SK-N-SH (cell line): ENCODE measurements around the gene GNL3L. TPM values are rescaled to one million over a fixed set of nuclear protein-coding genes. Genes with fewer than 3 reads are reported as not detected.

ENCODE experiments used
- CTCF ChIA-PET: fragments of 300-600, 350-600 bp; formaldehyde crosslinking; extraction: SDS; loops from one replicate; lab custom pipeline; 2021; lab: Yijun Ruan, JAX
- POLR2A ChIA-PET: fragments of 350-600 bp; sonication (Branson Sonifier 250); formaldehyde crosslinking; extraction: SDS; loops from one replicate; lab custom pipeline; 2020; ENCODE audit warnings: antibody characterized with exemption, inconsistent platforms; lab: Yijun Ruan, JAX
- DNase-seq: peaks from one replicate; pipeline ENCODE4 v3.0.0; 2012
- H2AFZ ChIP-seq: fragments of 200-600 bp; sonication (generic); 2 replicates; pipeline ENCODE4 v1.8.1; 2016; ENCODE audit warnings: antibody characterized with exemption, mild to moderate bottlenecking, low read depth
- H3F3A ChIP-seq: fragments of 200-600 bp; sonication (generic); replicated peaks from 2 replicates; pipeline ENCODE3; 2016; ENCODE audit warnings: antibody characterized with exemption, mild to moderate bottlenecking; ENCODE audit not compliant: insufficient read depth
- H3K27ac ChIP-seq, 2 experiments: fragments of 200-500 bp in 1 of 2; fragments of 200-600 bp in 1 of 2; sonication (Bioruptor generic) in 1 of 2; sonication (generic), shearing (Covaris generic) in 1 of 2; 2 replicates each; pipeline versions ENCODE4 v1.5.1 to v1.6.1; 2014 to 2016; ENCODE audit warnings: low read depth in 2 of 2, inconsistent platforms in 1 of 2, low read length in 1 of 2, mild to moderate bottlenecking in 1 of 2, mixed read lengths in 1 of 2
- H3K27me3 ChIP-seq: fragments of 200-600 bp; sonication (generic), shearing (Covaris generic); 2 replicates; pipeline ENCODE4 v1.6.1; 2016; ENCODE audit warnings: mixed run types; ENCODE audit not compliant: insufficient read depth
- H3K36me3 ChIP-seq, 2 experiments: fragments of 200-500 bp in 1 of 2; fragments of 200-600 bp in 1 of 2; sonication (Bioruptor generic) in 1 of 2; sonication (generic) in 1 of 2; replicated peaks in 1 of 2; 2 replicates each; pipeline versions ENCODE3 to v1.5.1; 2014 to 2016; ENCODE audit warnings: low read length in 1 of 2, mild to moderate bottlenecking in 1 of 2; ENCODE audit not compliant: insufficient read depth in 2 of 2, control insufficient read depth in 1 of 2
- H3K4me1 ChIP-seq, 2 experiments: fragments of 200-500 bp in 1 of 2; fragments of 200-600 bp in 1 of 2; sonication (Bioruptor generic) in 1 of 2; sonication (generic), shearing (Covaris generic) in 1 of 2; 2 replicates each; pipeline versions ENCODE4 v1.5.1 to v1.6.1; 2014 to 2016; ENCODE audit warnings: low read depth in 1 of 2, low read length in 1 of 2, mixed run types in 1 of 2; ENCODE audit not compliant: insufficient read depth in 2 of 2, control insufficient read depth in 1 of 2
- H3K4me2 ChIP-seq: fragments of 200-600 bp; sonication (generic), shearing (Covaris generic); 2 replicates; pipeline ENCODE4 v1.6.1; 2017; ENCODE audit warnings: mixed run types
- H3K4me3 ChIP-seq, 2 experiments: fragments of 200-500 bp in 1 of 2; fragments of 200-600 bp in 1 of 2; sonication (Bioruptor generic) in 1 of 2; sonication (generic), shearing (Covaris generic) in 1 of 2; 2 replicates each; pipeline versions ENCODE4 v1.5.1 to v1.8.1; 2014 to 2016; ENCODE audit warnings: low read depth in 2 of 2, inconsistent platforms in 1 of 2, low read length in 1 of 2, mild to moderate bottlenecking in 1 of 2, mixed read lengths in 1 of 2, moderate library complexity in 1 of 2
- H3K79me2 ChIP-seq: fragments of 200-600 bp; sonication (generic); 2 replicates; pipeline ENCODE4 v1.8.1; 2017; ENCODE audit warnings: mild to moderate bottlenecking; ENCODE audit not compliant: insufficient read depth
- H3K9ac ChIP-seq: fragments of 200-600 bp; sonication (generic); 2 replicates; pipeline ENCODE4 v1.6.1; 2017; ENCODE audit warnings: mixed run types
- H3K9me2 ChIP-seq: fragments of 200-600 bp; sonication (generic); 2 replicates; pipeline ENCODE4 v1.6.1; 2017; ENCODE audit warnings: mixed run types
- H3K9me3 ChIP-seq: fragments of 200-600 bp; sonication (generic); 2 replicates; pipeline ENCODE4 v1.6.1; 2017; ENCODE audit warnings: mixed run types, mild to moderate bottlenecking, moderate library complexity
- H4K20me1 ChIP-seq: fragments of 200-600 bp; sonication (generic); 2 replicates; pipeline ENCODE4 v1.6.1; 2017; ENCODE audit warnings: mild to moderate bottlenecking, mixed run types; ENCODE audit not compliant: insufficient read depth
- CHD2 ChIP-seq: fragments of 150-350 bp; IDR thresholded peaks from 2 replicates; pipeline ENCODE4 v1.6.1; 2018; ENCODE audit warnings: low read length; ENCODE audit not compliant: partially characterized antibody
- EP300 ChIP-seq, 2 experiments: IDR thresholded peaks; 2 replicates each; pipeline versions ENCODE4 v1.4.0 to v1.6.1; 2012; ENCODE audit warnings: borderline replicate concordance in 1 of 2, low read depth in 1 of 2, low read length in 1 of 2
- FOSL2 ChIP-seq: IDR thresholded peaks from 2 replicates; pipeline ENCODE4 v1.4.0; 2012; ENCODE audit warnings: low read depth, mild to moderate bottlenecking, moderate library complexity, borderline replicate concordance
- GABPA ChIP-seq: IDR thresholded peaks from 2 replicates; pipeline ENCODE4 v1.4.0; 2012; ENCODE audit warnings: low read depth, mild to moderate bottlenecking
- GATA2 ChIP-seq: sonication (generic); formaldehyde crosslinking; IDR thresholded peaks from 2 replicates; pipeline ENCODE4 v1.5.0; 2020; ENCODE audit warnings: mild to moderate bottlenecking, missing genetic modification reagents
- IRF3 ChIP-seq: fragments of 150-350 bp; IDR thresholded peaks from 2 replicates; pipeline ENCODE4 v1.6.1; 2016; ENCODE audit warnings: mild to moderate bottlenecking, low read depth, low read length
- SIN3A ChIP-seq: IDR thresholded peaks from 2 replicates; pipeline ENCODE4 v1.6.1; 2012; ENCODE audit warnings: low read depth, mild to moderate bottlenecking, low read length, moderate library complexity, borderline replicate concordance
- SMC3 ChIP-seq: IDR thresholded peaks from 2 replicates; pipeline ENCODE4 v1.6.1; 2012; ENCODE audit warnings: low read depth, low read length, improper control_type of control experiment
- TCF12 ChIP-seq: IDR thresholded peaks from 2 replicates; pipeline ENCODE4 v1.4.0; 2012
- TEAD4 ChIP-seq: IDR thresholded peaks from 2 replicates; pipeline ENCODE4 v1.4.0; 2012; ENCODE audit warnings: mild to moderate bottlenecking, borderline replicate concordance; ENCODE audit not compliant: insufficient read depth
- USF2 ChIP-seq: fragments of 150-350 bp; IDR thresholded peaks from 2 replicates; pipeline ENCODE4 v1.6.1; 2017; ENCODE audit warnings: antibody characterized with exemption, low read length, low read depth, borderline replicate concordance
- ZBTB33 ChIP-seq: IDR thresholded peaks from 2 replicates; pipeline ENCODE4 v1.4.0; 2012; ENCODE audit warnings: low read depth, borderline replicate concordance
- WGBS: methylation state at CpG from one replicate; pipeline ENCODE4 v1.1.6; 2017; ENCODE audit warnings: low lambda C conversion rate; 5-methylcytosine and 5-hydroxymethylcytosine counted together
- polyA plus RNA-seq, 3 experiments: library from polyadenylated mRNA; depleted of rRNA; stranded (reverse); fragments of >200 nt; gene quantifications; 2 replicates each; pipeline ENCODE4 v1.2.3, GENCODE V29; 2012

The GNL3L gene
- polyA plus RNA-seq, 1 of the 3 experiments (the other 2 are of a cell fraction), result 16.3 TPM

- TF ChIP-seq USF2 (no peak; the same call in 1 of the 2 replicates), TCF12 (no peak), EP300 (IDR thresholded peaks at IDR 0.05; ENCODE audit: borderline replicate concordance in 1 of 2, low read depth in 1 of 2, low read length in 1 of 2) (no peak), FOSL2 (no peak), ZBTB33 (peak; percentile 93), GATA2 (CRISPR knock-in tag) (no peak), GABPA (peak; percentile 66), SMC3 (no peak), CHD2 (peak; percentile 95), IRF3 (no peak), TEAD4 (0 out of 2 replicates have a peak, but pooled peaks have one; percentile 34)
These were observed at the start of gene GNL3L (continued) for GRCh38 chrX:54529552-54530356.

GRCh38 chrX:54482839-54483593 is 47.0 kb upstream of the GNL3L start:
- peak; percentile 63 for DNase-seq
- ChIA-PET CTCF (no interaction called here), POLR2A (interaction anchor here (0.7 kb wide), 1 partner anchor 1060 kb away, joined by 4 read pairs; the partner anchor contains the start of genes RIBC1 and SMC1A)
- WGBS, result 35% methylated on average over 14 of the region's 21 CpGs
- Histone ChIP-seq H3K9ac (no peak overlapping the region), H3K4me1 (peaks cover 0 to 33% of the 10 kb centered on the region in 2 experiments; a peak in 1 of 4 replicates), H4K20me1 (no peaks in the 10 kb centered on the region), H2AFZ (no peak overlapping the region), H3K9me2 (no peaks in the 10 kb centered on the region), H3K4me3 (no peak overlapping the region), H3K27ac (peak overlapping the region; percentile 41 to 80; a peak in 3 of 4 replicates)
- peak; percentile 44 for TF ChIP-seq CHD2
- TF ChIP-seq SIN3A, result no peak
- TF ChIP-seq, all 33 proteins: peak for 1
- Histone ChIP-seq H3F3A (no peaks in the 10 kb centered on the region), H3K4me2 (0 out of 2 replicates have a peak overlapping the region, but pooled peaks have one; percentile 12), H3K9me3 (no peaks in the 10 kb centered on the region), H3K36me3 (no peaks in the 10 kb centered on the region), H3K27me3 (no peaks in the 10 kb centered on the region; the same call in 1 of the 2 replicates), H3K79me2 (peaks cover 21% of the 10 kb centered on the region)
